ENCODE results near the gene TRIM41. TPM values are rescaled to one million over a fixed set of nuclear protein-coding genes. Genes with fewer than 3 reads are reported as not detected.

TRIM41 gene
- total and polyA plus RNA-seq, 9 of the 15 experiments (the other 6 are each of a cell fraction or from before 2014, with no cell fraction given) = 1.8 to 47.6 (median 20.9) TPM

- no peak for TF ChIP-seq ZNF609 (CRISPR knock-in tag; IDR thresholded peaks at IDR 0.05; ENCODE audit: borderline replicate concordance)
- no peak for TF ChIP-seq ZC3H11A (IDR thresholded peaks at IDR 0.05; ENCODE audit: low read depth, low read length)
- no peak for TF ChIP-seq NFATC3 (IDR thresholded peaks at IDR 0.05)
- no peak for TF ChIP-seq HMBOX1 (IDR thresholded peaks at IDR 0.05)
- TF ChIP-seq HSF4 (CRISPR knock-in tag; IDR thresholded peaks at IDR 0.05; ENCODE audit: borderline replicate concordance) = no peak
- TF ChIP-seq ZNF280B (CRISPR knock-in tag; IDR thresholded peaks at IDR 0.05) = no peak
- peak; percentile 63 for TF ChIP-seq BHLHE40 (IDR thresholded peaks at IDR 0.05; ENCODE audit: low read length)
- no peak for TF ChIP-seq ZNF174 (CRISPR knock-in tag; IDR thresholded peaks at IDR 0.05)
- TF ChIP-seq SNIP1 (IDR thresholded peaks at IDR 0.05; ENCODE audit: low read depth) = peak; percentile 89
- no peak for TF ChIP-seq FOXP4 (CRISPR knock-in tag; IDR thresholded peaks at IDR 0.05; ENCODE audit: borderline replicate concordance)
- no peak for TF ChIP-seq CBX2 (IDR thresholded peaks at IDR 0.05; ENCODE audit: insufficient read depth, low read length, poor library complexity, severe bottlenecking)
- TF ChIP-seq HMG20B (CRISPR knock-in tag; IDR thresholded peaks at IDR 0.05) = no peak
- no peak for TF ChIP-seq CHCHD3 (CRISPR knock-in tag; IDR thresholded peaks at IDR 0.05)
- no peak for TF ChIP-seq ZNF280A (IDR thresholded peaks at IDR 0.05; ENCODE audit: low read depth, partially characterized antibody)
- TF ChIP-seq PPARD (CRISPR knock-in tag; IDR thresholded peaks at IDR 0.05) = no peak
- TF ChIP-seq ZNF696 (CRISPR knock-in tag; conservative IDR thresholded peaks at IDR 0.05) = no peak
- no peak; the same call in 1 of the 2 replicates for TF ChIP-seq RUNX1 (IDR thresholded peaks at IDR 0.05; ENCODE audit: low read depth)
Observed at GRCh38 chr5:181260720-181261319, 37.7 kb downstream of the TRIM41 start, which contains the start of gene TRIM52 (continued).

Measured in K562 (cell line).